HG03571 (cell line): ENCODE measurements around the gene MECR.

ENCODE experiments used
- ATAC-seq: cut with Tn5 transposase; IDR thresholded peaks from one replicate; pipeline ENCODE4 v1.9.1; 2021; ENCODE audit not compliant: unreplicated experiment

MECR gene

GRCh38 chr1:29230553-29231378 is at the start of gene MECR:
MECR (minus strand) TSS chr1:29230934; CDS start chr1:29230906, 28 bp downstream.
- peak; percentile 92 for ATAC-seq

GRCh38 chr1:29279951-29280391 is 49.2 kb upstream of the MECR start:
- ATAC-seq, result no peak

- ATAC-seq, result no peak
These were observed 48.7 kb upstream of the MECR start for GRCh38 chr1:29279406-29279805.

- no peak for ATAC-seq
These were observed 47.4 kb upstream of the MECR start for GRCh38 chr1:29278124-29278523.

- no peak for ATAC-seq
These were observed 44.7 kb upstream of the MECR start for GRCh38 chr1:29275435-29275834.

GRCh38 chr1:29272147-29272907 is 41.6 kb upstream of the MECR start:
- no peak for ATAC-seq

- no peak for ATAC-seq
These were observed 41.0 kb upstream of the MECR start for GRCh38 chr1:29271724-29272123.

GRCh38 chr1:29270929-29271521 is 40.3 kb upstream of the MECR start:
- ATAC-seq, result no peak

- no peak for ATAC-seq
These were observed 38.6 kb upstream of the MECR start for GRCh38 chr1:29269382-29269781.

- no peak for ATAC-seq
These were observed 36.8 kb upstream of the MECR start for GRCh38 chr1:29267321-29268070.

GRCh38 chr1:29266912-29267311 is 36.2 kb upstream of the MECR start:
- ATAC-seq, result no peak

- no peak for ATAC-seq
These were observed 34.1 kb upstream of the MECR start for GRCh38 chr1:29264773-29265389.

- ATAC-seq, result no peak
These were observed 29.8 kb upstream of the MECR start for GRCh38 chr1:29260531-29260930.

GRCh38 chr1:29259802-29260441 is 29.2 kb upstream of the MECR start:
- ATAC-seq, result no peak

GRCh38 chr1:29258976-29259801 is 28.5 kb upstream of the MECR start:
- ATAC-seq, result no peak

- no peak for ATAC-seq
These were observed 27.6 kb upstream of the MECR start for GRCh38 chr1:29258189-29258975.

- no peak for ATAC-seq
These were observed 26.5 kb upstream of the MECR start for GRCh38 chr1:29256979-29257804.

GRCh38 chr1:29256394-29256793 is 25.7 kb upstream of the MECR start:
- no peak for ATAC-seq
